GM19240 (cell line): ENCODE measurements around the gene PRPF19.

Experiments
- DNase-seq: peaks from one replicate; pipeline ENCODE4 v3.0.0; 2011; ENCODE audit warnings: low spot score; ENCODE audit not compliant: insufficient read length

The PRPF19 gene

GRCh38 chr11:60845338-60845737, 61.0 kb downstream of the PRPF19 start:
- DNase-seq: no peak

DNA sequence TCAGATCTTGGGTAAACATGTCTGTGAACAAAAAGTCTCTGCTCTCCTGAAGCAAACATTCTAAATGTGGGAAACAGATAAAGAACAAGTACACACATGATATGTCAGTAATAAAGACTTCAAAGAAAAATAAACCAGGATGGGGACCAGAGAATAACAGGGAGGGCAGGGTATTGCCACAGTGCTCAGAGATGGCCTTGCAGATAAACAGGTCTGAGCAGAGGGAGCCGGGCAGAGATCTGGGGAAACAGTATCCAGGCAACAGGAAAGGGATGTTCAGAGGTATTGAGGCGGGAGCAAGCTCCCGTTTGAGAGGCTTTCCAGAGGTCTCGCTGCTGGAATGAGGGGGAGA, 61.5 kb downstream of the PRPF19 start:
- no peak for DNase-seq

DNA sequence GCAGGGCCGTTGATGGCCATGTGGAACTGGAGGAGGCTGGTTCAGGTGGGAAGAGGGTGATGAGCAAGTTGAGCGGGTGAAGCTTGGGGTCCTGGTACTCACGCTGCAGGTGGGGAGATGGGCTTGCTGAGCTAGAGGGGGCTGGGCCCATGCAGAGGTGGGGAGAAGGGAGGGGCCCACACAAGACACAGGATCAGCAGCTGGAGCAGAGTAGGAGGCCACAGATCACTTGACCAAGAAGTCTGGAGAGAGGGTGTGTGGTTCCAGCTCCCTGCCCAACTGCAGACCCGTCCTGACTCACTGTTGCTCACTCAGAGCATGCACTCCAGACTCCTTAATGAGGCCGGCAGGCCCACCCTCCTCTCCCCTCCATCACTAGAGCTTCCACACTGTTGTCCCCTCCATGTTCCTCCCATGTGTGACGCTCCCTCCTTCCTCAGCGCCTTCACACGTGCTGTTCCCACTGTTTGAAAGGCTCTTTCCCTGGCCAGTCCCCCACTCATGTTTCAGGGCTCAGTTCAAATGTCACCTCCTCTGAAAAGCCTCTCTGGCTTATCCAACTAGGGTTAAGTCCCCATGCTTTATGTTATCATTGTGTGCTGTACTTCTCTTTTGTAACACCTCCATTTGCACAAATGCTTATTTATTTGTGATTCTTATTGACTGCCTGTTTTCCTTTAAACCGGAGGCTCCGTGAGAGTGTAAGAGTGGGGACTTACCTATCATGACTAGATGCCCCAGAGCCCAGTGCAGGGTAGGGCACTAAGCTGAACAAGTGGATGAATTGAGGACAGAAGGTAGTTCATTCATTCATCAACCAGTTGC, 62.1 kb downstream of the PRPF19 start:
- no peak for DNase-seq

DNA sequence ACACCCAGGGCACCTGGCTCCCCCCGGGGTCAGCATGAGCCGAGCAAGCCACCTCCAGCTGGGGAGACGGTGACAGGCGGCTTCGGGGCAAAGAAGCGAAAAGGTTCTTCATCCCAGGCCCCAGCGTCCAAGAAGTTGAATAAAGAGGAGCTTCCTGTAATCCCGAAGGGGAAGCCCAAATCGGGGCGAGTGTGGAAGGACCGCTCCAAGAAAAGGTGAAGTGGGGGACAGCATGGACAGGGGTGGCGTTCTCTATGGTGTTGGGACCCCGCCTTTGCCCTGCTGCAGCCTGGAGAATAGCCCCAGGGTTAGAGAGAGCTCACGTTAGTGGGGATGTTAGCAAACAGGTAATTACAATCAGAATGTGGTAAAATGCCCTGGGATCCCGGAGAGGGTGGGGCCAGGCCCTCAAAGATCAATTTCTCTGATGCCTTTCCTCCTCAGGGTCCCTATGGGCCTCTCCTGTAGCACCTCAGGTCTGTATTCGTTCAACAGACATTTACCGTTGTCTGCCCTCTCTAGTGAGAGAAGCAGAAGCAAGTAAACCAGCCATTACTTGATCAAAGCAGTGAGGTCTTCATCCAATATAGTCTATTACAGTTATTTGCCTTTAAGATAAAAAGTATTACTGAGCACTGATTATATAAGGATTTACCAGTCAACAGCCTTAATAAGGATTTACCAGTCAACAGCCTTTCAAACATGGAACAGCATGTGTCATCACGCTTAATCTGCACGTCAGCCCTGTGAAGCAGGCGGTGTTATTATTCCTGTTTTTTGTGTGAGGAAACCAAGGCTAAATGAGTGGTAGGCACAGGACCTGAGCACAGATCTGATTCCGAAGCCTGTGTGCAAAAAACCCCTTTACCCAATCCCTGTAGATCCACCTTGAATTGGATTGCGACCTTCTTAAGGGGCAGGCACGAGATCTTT, 63.5 kb downstream of the PRPF19 start:
- DNase-seq: no peak

DNA sequence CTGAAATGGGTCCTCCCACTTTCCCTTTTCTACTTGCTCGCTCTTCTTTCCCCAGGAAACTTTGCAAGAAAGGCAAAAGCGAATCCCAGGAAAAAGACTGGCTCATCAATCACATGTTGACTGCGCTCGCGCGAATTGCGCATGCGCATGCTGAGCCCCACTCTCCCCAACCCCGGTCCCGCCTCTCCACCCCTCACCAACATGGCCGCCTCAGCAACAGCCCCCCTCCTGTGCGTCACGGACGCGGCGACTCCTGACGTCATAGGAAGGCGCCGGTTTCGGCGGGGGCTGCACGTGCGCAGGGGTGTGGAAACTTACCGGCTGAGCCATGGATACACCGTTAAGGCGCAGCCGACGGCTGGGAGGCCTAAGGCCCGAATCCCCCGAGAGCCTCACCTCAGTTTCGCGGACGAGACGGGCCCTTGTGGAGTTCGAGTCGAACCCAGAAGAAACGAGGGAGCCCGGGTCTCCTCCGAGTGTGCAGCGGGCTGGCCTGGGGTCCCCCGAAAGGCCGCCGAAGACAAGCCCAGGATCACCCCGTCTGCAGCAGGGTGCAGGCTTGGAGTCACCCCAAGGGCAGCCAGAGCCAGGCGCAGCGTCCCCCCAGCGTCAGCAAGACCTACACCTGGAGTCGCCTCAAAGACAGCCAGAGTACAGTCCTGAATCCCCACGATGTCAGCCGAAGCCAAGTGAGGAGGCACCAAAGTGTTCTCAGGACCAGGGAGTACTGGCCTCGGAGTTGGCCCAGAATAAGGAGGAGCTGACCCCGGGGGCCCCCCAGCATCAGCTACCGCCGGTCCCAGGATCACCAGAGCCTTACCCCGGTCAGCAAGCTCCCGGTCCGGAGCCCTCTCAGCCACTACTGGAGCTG, 64.4 kb downstream of the PRPF19 start, which contains the start of gene CCDC86:
Gene CCDC86, plus strand, starts transcription at position 317 of the 871 bp plus-strand sequence. Its CDS starts 12 bp downstream, at position 329.
- peak; percentile 99 for DNase-seq
